Measurements from ENCODE around the gene C14orf180.

GRCh38 chr14:104545151-104545941 is 34.2 kb upstream of the C14orf180 start:
- TF ChIP-seq CTCF (conservative IDR thresholded peaks at IDR 0.05) = no peak
- 0 out of 2 replicates have a peak, but pooled peaks have one; percentile 6 for TF ChIP-seq EZH2 (IDR thresholded peaks at IDR 0.05; ENCODE audit: low read depth)
